Measurements from ENCODE around the gene TMEM258.

Gene TMEM258

DNA sequence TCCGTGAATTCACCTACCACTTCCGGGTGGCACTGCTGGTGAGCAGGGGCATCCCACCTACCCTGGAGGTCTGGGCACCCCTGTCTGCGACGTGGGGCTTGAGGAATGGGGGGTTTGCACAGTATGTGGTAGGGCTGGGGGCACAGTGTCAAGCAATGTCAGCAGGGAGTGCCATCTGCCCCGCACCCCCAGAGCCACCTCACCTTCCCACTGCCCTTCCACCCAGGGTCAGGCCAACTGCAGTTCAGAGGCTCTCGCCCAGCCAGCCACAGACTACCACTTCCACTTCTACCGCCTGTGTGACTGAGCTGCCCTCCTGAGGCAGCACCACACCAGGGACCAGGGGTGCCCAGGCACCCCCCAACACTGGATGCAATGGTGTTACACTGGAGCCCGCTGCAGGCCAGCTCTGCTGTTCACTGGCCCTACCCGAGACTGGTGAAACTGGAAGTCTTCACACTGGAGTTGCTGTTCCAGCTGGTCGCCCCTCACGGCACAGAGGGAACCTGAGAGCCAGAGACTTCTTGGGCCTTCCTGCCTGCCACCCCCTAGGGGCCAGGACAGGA is 6.5 kb downstream of the TMEM258 start:
- TF ChIP-seq, protein P1, sequence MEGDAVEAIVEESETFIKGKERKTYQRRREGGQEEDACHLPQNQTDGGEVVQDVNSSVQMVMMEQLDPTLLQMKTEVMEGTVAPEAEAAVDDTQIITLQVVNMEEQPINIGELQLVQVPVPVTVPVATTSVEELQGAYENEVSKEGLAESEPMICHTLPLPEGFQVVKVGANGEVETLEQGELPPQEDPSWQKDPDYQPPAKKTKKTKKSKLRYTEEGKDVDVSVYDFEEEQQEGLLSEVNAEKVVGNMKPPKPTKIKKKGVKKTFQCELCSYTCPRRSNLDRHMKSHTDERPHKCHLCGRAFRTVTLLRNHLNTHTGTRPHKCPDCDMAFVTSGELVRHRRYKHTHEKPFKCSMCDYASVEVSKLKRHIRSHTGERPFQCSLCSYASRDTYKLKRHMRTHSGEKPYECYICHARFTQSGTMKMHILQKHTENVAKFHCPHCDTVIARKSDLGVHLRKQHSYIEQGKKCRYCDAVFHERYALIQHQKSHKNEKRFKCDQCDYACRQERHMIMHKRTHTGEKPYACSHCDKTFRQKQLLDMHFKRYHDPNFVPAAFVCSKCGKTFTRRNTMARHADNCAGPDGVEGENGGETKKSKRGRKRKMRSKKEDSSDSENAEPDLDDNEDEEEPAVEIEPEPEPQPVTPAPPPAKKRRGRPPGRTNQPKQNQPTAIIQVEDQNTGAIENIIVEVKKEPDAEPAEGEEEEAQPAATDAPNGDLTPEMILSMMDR (IDR thresholded peaks at IDR 0.05; ENCODE audit: insufficient read depth, low read depth, low read length, missing control alignments) = no peak
- H3K4me3 ChIP-seq (ENCODE audit: low read length) = no peak overlapping the region
- no peak for DNase-seq (ENCODE audit: low read depth)

DNA sequence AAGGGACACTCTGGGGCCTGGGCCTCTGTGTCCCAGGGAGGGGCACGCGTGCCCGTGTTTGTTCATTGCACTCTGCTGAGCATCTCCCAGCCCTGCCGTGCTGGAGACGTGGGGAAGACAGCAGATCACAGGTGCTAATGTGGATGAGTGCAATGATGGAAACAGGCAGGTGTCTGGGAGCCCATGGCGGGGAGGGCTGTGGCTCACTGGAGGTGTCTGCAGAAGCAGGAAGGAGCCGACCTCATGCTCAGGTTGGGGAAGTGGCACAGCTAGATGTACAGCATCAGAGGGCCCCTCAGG is 7.9 kb downstream of the TMEM258 start:
- TF ChIP-seq, protein P1 (IDR thresholded peaks at IDR 0.05; ENCODE audit: insufficient read depth, low read depth, low read length, missing control alignments) = no peak
- DNase-seq (ENCODE audit: low read depth) = no peak
- H3K4me3 ChIP-seq (ENCODE audit: low read length) = no peak overlapping the region

- no peak overlapping the region for H3K4me3 ChIP-seq (ENCODE audit: low read length)
- DNase-seq (ENCODE audit: low read depth) = no peak
- TF ChIP-seq, protein P1 (IDR thresholded peaks at IDR 0.05; ENCODE audit: insufficient read depth, low read depth, low read length, missing control alignments) = no peak
Observed at GRCh38 chr11:61783717-61784505, 8.5 kb downstream of the TMEM258 start.

GRCh38 chr11:61782841-61783240 is 9.6 kb downstream of the TMEM258 start:
- peak; percentile 20 for DNase-seq (ENCODE audit: low read depth)
- TF ChIP-seq, protein P1 (IDR thresholded peaks at IDR 0.05; ENCODE audit: insufficient read depth, low read depth, low read length, missing control alignments) = no peak
- H3K4me3 ChIP-seq (ENCODE audit: low read length) = no peak overlapping the region

DNA sequence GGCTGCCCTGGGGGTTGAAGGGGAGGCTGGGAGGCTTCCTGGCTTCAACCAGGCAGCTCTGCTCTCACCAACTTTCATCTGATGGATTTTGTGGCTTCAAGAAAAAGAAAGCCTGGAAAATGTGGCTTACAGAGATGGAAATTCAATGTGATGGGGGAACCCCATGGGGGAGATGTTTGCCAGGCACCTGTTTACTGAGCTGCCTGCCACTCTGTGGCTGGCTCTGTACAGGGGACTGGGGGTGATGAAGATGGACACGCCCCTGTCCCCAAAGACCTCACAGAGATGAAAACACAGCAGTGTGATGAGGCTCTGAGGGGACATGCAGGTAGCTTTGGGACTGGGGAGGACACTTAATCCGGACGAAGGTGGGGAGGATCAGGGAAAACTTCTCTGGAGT is 10.1 kb downstream of the TMEM258 start:
- TF ChIP-seq, protein P1 (IDR thresholded peaks at IDR 0.05; ENCODE audit: insufficient read depth, low read depth, low read length, missing control alignments) = no peak
- H3K4me3 ChIP-seq (ENCODE audit: low read length) = no peak overlapping the region
- no peak for DNase-seq (ENCODE audit: low read depth)

DNA sequence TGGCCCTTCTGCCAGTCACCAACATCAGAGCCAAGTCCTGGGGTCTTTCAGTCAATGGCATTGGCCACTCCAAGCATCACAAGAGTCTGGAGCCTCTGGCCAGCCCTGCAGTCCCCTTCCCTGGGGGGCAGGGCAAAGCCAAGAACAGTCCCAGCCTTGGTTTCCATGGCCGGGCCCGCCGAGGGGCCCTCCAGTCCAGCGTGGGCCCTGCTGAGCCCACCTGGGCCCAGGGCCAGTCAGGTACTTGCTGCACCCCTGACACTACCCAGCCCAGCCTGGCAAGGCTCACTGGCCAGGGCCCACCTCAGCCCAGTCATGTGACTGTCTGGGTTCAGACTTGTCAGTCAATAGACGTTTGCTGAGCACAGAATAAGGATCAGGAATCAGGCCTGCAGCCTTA is 10.8 kb downstream of the TMEM258 start:
- no peak overlapping the region for H3K4me3 ChIP-seq (ENCODE audit: low read length)
- no peak for DNase-seq (ENCODE audit: low read depth)
- TF ChIP-seq, protein P1 (IDR thresholded peaks at IDR 0.05; ENCODE audit: insufficient read depth, low read depth, low read length, missing control alignments) = no peak
